ENCODE data around the gene CCDC154.

CCDC154 gene

GRCh38 chr16:1438229-1439057, 5.9 kb downstream of the CCDC154 start:
- DNase-seq (ENCODE audit: low read depth, low spot score), result no peak

GRCh38 chr16:1437606-1438005, 6.8 kb downstream of the CCDC154 start:
- DNase-seq (ENCODE audit: low read depth, low spot score), result no peak

- DNase-seq (ENCODE audit: low read depth, low spot score), result no peak
Observed at GRCh38 chr16:1436731-1437355, 7.5 kb downstream of the CCDC154 start.

GRCh38 chr16:1435921-1436697, 8.2 kb downstream of the CCDC154 start:
- no peak for DNase-seq (ENCODE audit: low read depth, low spot score)

GRCh38 chr16:1434644-1435592, 9.4 kb downstream of the CCDC154 start:
- no peak for DNase-seq (ENCODE audit: low read depth, low spot score)

GRCh38 chr16:1433756-1434155, 10.6 kb downstream of the CCDC154 start:
- DNase-seq (ENCODE audit: low read depth, low spot score), result no peak

- no peak for DNase-seq (ENCODE audit: low read depth, low spot score)
Observed at GRCh38 chr16:1433263-1433560, 11.1 kb downstream of the CCDC154 start.

GRCh38 chr16:1432388-1433262, 11.7 kb downstream of the CCDC154 start:
- DNase-seq (ENCODE audit: low read depth, low spot score), result no peak

- no peak for DNase-seq (ENCODE audit: low read depth, low spot score)
Observed at GRCh38 chr16:1431497-1432270, 12.7 kb downstream of the CCDC154 start.

- DNase-seq (ENCODE audit: low read depth, low spot score), result no peak
Observed at GRCh38 chr16:1430759-1431496, 13.4 kb downstream of the CCDC154 start, which contains the start of gene PERCC1. PERCC1 (plus strand) TSS chr16:1431078; CDS start chr16:1432594, 1,516 bp downstream.

GRCh38 chr16:1430214-1430758, 14.1 kb downstream of the CCDC154 start:
- no peak for DNase-seq (ENCODE audit: low read depth, low spot score)

GRCh38 chr16:1429631-1430030, 14.7 kb downstream of the CCDC154 start:
- no peak for DNase-seq (ENCODE audit: low read depth, low spot score)

GRCh38 chr16:1429012-1429411, 15.3 kb downstream of the CCDC154 start:
- no peak for DNase-seq (ENCODE audit: low read depth, low spot score)

GRCh38 chr16:1428511-1428910, 15.8 kb downstream of the CCDC154 start:
- peak; percentile 20 for DNase-seq (ENCODE audit: low read depth, low spot score)

- no peak for DNase-seq (ENCODE audit: low read depth, low spot score)
Observed at GRCh38 chr16:1427473-1428461, 16.6 kb downstream of the CCDC154 start.

GRCh38 chr16:1426734-1427471, 17.5 kb downstream of the CCDC154 start:
- DNase-seq (ENCODE audit: low read depth, low spot score), result no peak
